UCSD-AML1 (cell line): Measurements from ENCODE around the gene NCK2.

Experiments
- DNase-seq: peaks from one replicate; lab custom pipeline; 2025; ENCODE audit not compliant: unreplicated experiment; lab: John Stamatoyannopoulos, UW

The NCK2 gene

GRCh38 chr2:105809097-105809473 lies 64.4 kb downstream of the NCK2 start:
- no peak for DNase-seq

- DNase-seq: no peak
Observed at GRCh38 chr2:105809723-105810122, 65.0 kb downstream of the NCK2 start.

GRCh38 chr2:105812180-105813044 lies 67.7 kb downstream of the NCK2 start:
- DNase-seq: no peak

DNA sequence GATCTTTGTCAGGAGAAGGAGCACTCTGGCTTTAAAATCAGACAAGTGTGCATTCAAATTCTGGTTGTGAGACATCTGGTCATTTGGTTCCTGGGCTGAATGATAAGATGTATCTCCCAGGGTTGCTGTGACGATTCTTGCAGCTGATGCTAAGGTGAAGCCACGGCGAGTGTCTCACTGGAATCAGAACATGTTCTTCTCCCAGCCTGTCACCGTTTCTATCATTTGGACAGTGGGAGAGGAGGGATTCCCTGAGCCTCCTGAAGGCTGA lies 68.3 kb downstream of the NCK2 start:
- no peak for DNase-seq

DNA sequence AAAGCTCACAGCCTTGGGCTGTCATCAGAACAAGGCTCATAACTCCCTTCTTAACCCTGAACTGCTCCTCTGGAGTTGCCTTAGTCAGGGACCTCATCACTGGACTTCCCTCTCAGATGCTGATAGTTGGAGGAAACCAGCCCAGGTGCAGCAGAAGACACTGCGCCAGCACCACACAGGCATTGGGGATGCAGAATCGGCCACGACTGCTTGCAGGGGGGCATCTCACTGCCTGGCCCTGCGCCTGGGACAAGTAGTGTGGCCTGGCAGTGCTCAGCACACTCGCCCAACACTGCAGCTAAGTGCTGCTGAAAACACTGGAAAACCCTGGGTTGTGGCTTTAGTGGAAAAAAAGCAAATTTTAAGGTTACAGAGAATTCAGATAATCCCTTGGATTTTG lies 68.7 kb downstream of the NCK2 start:
- no peak for DNase-seq

DNA sequence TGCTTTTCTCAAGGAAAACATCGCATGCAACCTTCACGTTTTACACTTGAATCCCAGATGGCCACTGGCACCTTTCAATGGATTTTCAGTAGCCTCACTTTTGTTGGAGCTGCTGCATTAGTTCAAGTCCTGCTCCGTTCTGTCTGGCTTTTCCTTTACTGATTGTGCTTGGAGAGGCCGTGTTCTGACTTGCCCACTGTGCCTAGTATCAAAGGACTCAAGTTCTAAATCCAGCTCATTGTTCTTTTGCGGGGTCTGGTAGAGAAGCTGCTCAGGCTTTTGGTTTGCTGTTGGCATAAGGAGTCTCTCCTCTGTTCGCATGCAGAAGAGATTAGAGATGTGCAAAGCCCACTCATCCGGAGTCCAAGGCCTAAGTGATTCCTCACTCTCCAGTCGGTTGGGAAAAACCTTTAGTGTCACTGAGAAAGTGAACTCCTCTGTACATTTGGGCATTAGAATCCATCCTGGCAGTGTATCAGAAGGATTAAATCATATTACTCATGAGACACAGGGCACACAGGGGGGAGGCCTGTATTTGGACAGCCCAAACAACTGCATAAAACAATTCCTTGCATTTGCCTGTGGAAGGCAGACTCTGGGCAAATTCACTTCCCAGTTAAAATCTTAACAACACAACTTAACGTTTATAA lies 69.7 kb downstream of the NCK2 start:
- DNase-seq: no peak

GRCh38 chr2:105815401-105815800 lies 70.7 kb downstream of the NCK2 start:
- DNase-seq: no peak

- DNase-seq: no peak
Observed at GRCh38 chr2:105820151-105820550, 75.4 kb downstream of the NCK2 start.

DNA sequence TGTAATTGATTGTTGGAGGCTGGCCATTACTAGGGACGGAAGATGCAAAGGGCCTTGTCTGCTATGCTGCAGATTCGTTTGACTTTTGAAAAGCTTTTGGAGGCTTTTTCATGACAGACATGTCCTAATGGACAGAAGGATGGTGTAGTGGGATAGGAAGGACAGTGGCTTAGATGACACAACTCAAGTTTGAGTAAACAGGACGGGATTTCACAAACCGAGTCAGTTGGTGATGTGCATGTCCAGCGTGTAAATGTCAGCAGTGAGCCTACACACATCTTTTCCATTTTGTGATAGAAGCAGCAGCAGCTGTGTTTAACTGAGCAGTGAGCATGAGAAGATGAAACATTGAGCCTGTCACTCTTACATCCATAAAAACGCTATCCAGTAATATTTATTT lies 76.0 kb downstream of the NCK2 start:
- DNase-seq: no peak

DNA sequence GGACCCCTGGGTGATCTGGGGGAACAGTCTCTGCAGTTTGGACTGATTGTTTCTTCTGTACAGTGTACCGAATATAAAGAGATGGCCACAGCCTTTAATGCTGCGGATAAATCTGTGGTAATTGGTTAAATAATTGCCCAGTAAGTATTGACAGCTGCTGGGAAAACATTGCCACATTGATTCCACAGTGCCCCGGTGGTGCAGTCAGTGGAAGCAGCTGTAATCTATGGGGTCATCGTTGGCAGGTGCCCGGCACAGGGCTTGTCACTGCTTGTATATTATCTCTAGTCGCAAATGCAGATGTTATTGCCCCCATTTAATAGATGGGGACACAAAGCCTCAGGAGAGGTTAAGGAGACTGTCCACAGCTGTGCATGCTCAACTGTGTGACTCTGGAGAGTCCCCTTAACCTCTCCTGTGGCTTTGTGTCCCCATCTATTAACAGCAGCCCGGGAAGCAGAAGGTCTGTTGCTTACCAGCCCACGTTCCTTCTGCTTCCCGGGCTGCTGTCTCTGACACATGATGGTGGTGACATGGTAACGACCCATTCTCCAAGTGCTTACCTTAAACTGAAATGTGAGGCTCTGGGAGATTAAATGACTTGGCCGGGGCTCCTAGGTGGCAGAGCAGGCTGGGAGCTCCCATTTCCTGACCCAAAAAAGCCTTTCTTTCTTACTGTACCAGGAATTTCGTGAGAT lies 76.9 kb downstream of the NCK2 start:
- DNase-seq: no peak

GRCh38 chr2:105822186-105822585 lies 77.5 kb downstream of the NCK2 start:
- no peak for DNase-seq

DNA sequence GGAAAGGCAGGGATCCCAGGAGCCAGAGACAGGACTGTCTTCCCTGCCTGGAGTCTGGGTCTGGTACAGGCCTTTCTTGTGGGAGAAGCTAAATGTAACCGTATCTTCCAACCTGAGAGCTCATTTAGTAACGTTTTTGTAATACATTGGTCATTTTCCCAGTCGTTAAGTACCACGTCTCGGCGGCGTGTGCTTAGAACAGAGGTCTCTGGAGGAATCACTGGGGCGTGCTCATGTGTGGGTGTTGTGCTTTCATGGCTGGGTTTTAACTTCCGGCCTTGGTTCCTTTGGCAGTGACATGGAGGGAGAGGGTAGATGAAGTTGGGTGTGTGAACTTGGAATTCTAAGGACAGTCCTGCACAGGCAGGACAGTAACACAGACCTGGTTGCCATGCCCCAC lies 79.7 kb downstream of the NCK2 start:
- no peak for DNase-seq

GRCh38 chr2:105827351-105828096 lies 82.8 kb downstream of the NCK2 start:
- no peak for DNase-seq

DNA sequence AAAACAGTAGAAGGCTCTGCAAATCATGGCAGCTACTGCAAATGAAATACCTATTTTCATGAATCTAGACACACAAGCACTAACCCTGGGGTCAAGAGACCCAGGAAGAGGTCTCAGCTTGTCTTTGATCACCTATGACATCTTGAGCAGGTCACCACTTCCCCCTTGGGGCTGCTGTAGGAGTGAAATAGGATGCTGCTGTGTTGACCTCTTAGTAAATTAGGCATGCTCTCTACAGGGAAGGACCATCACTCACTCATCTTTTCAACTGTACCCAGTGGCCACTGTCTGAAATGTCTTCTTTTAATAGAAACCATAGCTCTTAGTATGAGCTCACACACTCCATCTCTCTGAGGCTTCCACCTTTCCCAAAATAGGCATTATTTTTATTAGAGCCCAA lies 83.8 kb downstream of the NCK2 start:
- no peak for DNase-seq

- no peak for DNase-seq
Observed at GRCh38 chr2:105834931-105835330, 90.2 kb downstream of the NCK2 start.

- no peak for DNase-seq
Observed at GRCh38 chr2:105836341-105836740, 91.6 kb downstream of the NCK2 start.

GRCh38 chr2:105836840-105837692 lies 92.4 kb downstream of the NCK2 start:
- no peak for DNase-seq

DNA sequence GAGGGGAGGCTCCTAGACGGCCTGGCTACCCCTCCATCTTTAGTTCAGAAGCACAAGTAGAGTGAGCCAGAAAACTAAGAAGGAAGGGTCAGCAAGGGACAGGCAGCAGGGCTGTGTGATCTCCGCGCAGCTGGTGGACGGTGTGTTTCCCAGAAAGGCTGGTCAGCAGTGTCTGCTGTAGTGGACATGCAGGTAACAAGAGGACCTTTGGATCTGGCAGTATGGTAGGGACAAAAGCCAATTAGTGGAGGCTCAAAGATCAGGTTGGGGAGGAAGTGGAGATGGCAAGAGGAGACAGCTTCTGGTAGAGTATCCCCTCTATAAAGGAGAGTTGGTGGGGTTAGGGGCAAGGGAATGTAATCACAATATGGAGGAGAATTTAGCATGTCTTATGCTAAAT lies 95.1 kb downstream of the NCK2 start:
- DNase-seq: no peak

DNA sequence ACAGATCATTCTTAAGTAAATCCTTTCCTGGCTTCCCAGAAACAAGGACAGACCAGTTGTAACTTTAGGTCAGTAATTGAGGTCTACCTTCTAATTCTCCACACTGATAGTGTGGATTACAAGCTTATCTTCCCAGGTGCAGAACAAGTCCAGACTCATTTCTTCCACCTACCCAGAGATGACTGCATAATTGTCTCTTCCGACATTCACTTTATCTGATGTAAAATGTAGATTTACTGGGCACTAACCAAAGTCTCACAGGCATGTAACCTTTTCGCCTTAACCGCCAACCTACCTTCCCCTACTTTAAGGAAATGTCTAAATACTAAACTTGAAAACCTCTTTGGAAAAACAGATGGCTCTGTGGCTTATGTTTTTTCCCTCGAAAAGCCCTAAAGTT lies 96.2 kb downstream of the NCK2 start:
- DNase-seq: no peak

- DNase-seq: no peak
Observed at GRCh38 chr2:105841551-105841950, 96.8 kb downstream of the NCK2 start.

DNA sequence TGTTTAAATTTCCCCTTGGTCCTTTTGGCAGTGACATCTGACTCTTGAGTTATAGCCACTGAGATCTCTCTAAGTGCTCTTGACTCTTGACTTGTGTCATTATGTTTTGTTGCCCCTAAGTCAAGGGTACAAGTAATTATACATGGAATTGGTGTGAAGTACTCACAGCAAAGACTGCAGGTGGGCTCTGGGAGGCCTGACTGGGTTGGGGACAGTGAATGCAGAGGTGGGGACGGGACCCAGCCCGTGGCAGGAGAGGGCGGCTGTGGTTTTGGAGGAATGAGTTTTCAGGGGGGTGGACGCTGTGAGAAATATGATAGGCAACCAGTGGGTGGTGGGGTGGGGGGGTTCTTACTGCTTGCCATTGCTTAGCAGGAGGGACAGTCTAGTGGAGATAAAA lies 97.8 kb downstream of the NCK2 start:
- no peak for DNase-seq
